RWPE1 (cell line): ENCODE results near the gene IFT172.
"Not testable (repeated sequence)": the region's sequence is repeated elsewhere in the genome, so short reads cannot be mapped to it uniquely, and the experiment has no call there.

ENCODE experiments used
- CTCF ChIA-PET: fragments of 350-600 bp; sonication (Branson Sonifier 250); formaldehyde crosslinking; extraction: SDS; loops from one replicate; lab custom pipeline; 2021; lab: Yijun Ruan, JAX
- POLR2A ChIA-PET: fragments of 400-600 bp; formaldehyde crosslinking; extraction: SDS; loops from one replicate; lab custom pipeline; 2020; ENCODE audit warnings: antibody characterized with exemption; ENCODE audit not compliant: low non-redundant PET; lab: Yijun Ruan, JAX
- DNase-seq: peaks from one replicate; pipeline ENCODE4 v3.0.0; 2012; ENCODE audit warnings: low spot score
- H3K27ac ChIP-seq: fragments of 450-650 bp; 2 replicates; pipeline ENCODE4 v1.5.1; 2017
- CTCF ChIP-seq: fragments of 450-650 bp; conservative IDR thresholded peaks from 2 replicates; pipeline ENCODE4 v1.5.1; 2017; ENCODE audit warnings: low read depth, mild to moderate bottlenecking

Gene IFT172

GRCh38 chr2:27435628-27436027 is 53.9 kb downstream of the IFT172 start:
- no peak overlapping the region for H3K27ac ChIP-seq
- DNase-seq, result no peak
- POLR2A ChIA-PET, result no interaction called here
- CTCF ChIA-PET, result interaction anchor here (0.6 kb wide), 1 partner anchor 163 kb away, joined by 3 read pairs; no protein-coding TSS in a partner anchor
- no peak for TF ChIP-seq CTCF

DNA sequence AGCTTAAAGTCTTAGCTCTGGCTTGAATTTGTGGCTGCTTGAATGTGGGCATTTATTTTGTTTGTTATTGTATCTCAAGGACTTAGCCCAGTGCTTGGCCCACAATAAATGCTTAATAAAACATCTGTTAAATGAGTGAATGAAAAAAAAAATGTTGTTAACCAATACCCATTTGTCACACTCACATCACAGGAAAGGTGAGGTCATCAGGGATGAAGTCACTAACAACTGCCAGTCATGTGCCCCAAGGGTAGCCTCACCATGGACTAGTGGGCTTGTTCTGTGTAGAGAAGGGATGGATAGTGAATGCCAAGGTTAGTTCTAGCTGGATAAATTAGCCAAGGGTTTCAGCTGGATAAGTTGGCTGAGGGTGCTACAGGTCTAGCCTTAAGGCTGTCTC is 58.1 kb downstream of the IFT172 start:
- CTCF ChIA-PET, result interaction anchor here (1.2 to 3.8 kb wide), 2 partner anchors 17 to 23 kb away, joined by 3 to 19 read pairs; partner anchors contain the start of gene PPM1G
- DNase-seq, result no peak
- H3K27ac ChIP-seq, result no peak overlapping the region
- POLR2A ChIA-PET, result no interaction called here
- no peak for TF ChIP-seq CTCF

DNA sequence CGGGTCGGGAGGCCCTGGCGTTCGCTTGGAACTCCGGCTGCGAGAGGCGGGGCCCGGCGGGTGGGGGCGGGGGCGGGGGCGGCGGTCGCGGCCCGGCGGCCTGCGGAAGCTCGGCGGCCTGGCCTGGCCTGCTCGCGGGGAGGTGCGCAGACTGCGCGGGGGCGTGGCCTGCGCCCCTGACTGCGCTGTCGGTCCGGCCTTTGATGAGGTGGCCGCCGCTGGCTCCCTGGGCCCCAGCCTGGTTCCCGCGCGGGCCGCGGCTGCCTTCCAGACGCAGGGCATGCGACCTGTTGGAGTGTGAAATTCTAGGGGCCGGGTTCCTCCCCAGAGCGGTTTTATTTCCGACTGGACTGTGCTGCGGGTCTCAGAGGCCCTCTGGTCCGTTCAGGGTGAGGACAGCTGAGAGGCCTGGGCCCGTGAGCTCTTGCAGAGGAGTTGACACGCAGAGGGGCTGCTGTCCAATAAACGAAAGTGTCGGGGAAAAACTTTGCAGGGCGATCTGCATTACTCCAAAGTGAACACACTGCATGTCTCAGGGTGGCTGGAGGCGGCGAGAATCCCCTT is 60.5 kb downstream of the IFT172 start:
- ChIA-PET POLR2A (interaction anchor here (0.5 to 1.3 kb wide), 4 partner anchors 19 to 269 kb away, joined by 3 to 4 read pairs (median 3); partner anchors contain the start of genes PPM1G and SUPT7L), CTCF (interaction anchor here (0.6 to 3.8 kb wide), 3 partner anchors 8 to 21 kb away, joined by 4 to 19 read pairs (median 7); partner anchors contain the start of gene PPM1G)
- peak; percentile 84 for DNase-seq
- TF ChIP-seq CTCF, result no peak
- peak overlapping the region; percentile 96 for H3K27ac ChIP-seq

DNA sequence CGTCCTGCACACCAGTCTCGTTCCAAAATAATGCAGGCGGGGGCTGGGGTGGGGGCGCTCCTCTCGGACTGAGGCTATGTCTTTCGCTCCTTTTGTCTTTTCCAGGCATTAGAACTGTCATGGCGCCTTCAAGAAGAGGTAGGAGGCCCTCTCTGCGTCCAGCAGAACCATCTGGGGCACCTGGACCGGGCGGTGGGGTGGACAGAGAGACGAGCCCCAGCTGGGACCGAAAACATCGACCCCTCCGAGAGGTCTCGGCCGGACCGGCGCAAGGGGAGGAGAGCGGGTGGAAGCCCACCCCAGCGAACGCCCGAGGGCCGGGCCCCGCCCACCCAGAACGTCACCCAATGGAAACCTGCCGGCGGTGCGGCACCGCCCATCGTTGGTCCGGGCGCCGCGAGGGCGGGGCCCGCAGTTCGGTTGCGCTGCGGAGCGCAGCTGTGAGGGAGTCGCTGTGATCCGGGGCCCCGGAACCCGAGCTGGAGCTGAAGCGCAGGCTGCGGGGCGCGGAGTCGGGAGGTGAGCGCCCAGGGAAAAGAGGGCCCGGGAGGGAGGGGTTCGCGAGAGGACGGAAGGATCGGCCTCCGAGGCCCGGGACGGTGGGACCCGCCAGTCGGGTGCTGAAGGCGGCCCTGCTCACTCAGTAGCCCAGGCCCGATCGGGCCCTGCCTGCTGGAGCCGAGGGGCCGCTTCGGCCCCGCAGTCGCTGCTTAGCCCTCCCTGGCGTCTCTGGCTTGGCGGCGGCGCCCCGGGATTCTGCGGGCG is 61.1 kb downstream of the IFT172 start, which contains the start of gene NRBP1:
NRBP1 (plus strand) TSS at position 419 of the 765 bp plus-strand sequence. CDS start 4,643 bp downstream, outside the sequence.
- CTCF ChIA-PET, result interaction anchor here (0.5 to 3.8 kb wide), 5 partner anchors 13 to 1268 kb away, joined by 3 to 19 read pairs (median 3); partner anchors contain the start of gene PPM1G
- peak within 1 kb of the TSS; percentile 96 for H3K27ac ChIP-seq
- DNase-seq, result peak; percentile 88
- TF ChIP-seq CTCF, result no peak
- POLR2A ChIA-PET, result interaction anchor here (1.3 kb wide), 1 partner anchor 19 kb away, joined by 4 read pairs; the partner anchor contains the start of gene PPM1G

- peak overlapping the region; percentile 96 for H3K27ac ChIP-seq
- POLR2A ChIA-PET, result interaction anchor here (1.3 kb wide), 1 partner anchor 18 kb away, joined by 4 read pairs; the partner anchor contains the start of gene PPM1G
- no peak for DNase-seq
- no peak for TF ChIP-seq CTCF
- CTCF ChIA-PET, result interaction anchor here (0.5 to 3.8 kb wide), 4 partner anchors 14 to 1269 kb away, joined by 3 to 19 read pairs (median 3); partner anchors contain the start of gene PPM1G
These were observed 61.7 kb downstream of the IFT172 start for GRCh38 chr2:27427863-27428212.

DNA sequence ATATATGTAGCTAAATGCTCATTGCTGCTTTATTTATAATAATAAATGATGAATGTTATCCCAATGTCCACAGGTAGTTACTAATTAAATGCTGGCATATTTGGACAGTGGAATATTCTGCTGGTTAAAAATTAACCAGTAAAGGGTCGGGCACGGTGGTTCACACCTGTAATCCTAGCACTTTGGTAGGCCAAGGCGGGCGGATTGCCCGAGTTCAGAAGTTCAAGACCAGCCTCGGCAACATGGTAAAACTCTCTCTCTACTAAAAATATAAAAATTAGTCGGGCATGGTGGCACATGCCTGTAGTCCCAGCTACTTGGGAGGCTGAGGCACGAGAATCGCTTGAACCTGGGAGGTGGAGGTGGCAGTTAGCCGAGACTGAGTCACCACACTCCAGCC is 64.5 kb downstream of the IFT172 start:
- POLR2A ChIA-PET, result interaction anchor here (1.2 kb wide), 1 partner anchor 15 kb away, joined by 7 read pairs; no protein-coding TSS in a partner anchor
- DNase-seq, CTCF ChIA-PET, H3K27ac ChIP-seq: not testable (repeated sequence)
